AG20443 (cell line): Measurements from ENCODE around the gene OTOR.

Source experiments
- DNase-seq: peaks from one replicate; pipeline ENCODE4 v3.0.0; 2012; ENCODE audit warnings: low spot score, mixed read lengths

Gene OTOR

GRCh38 chr20:16748308-16748900 is at the start of gene OTOR:
Gene OTOR (plus strand): TSS chr20:16748358. CDS start chr20:16748402, 44 bp downstream.
- DNase-seq: no peak

- no peak for DNase-seq
Measured at GRCh38 chr20:16699293-16699692, 48.9 kb upstream of the OTOR start.

GRCh38 chr20:16701296-16701695 is 46.9 kb upstream of the OTOR start:
- peak; percentile 11 for DNase-seq

- DNase-seq: no peak
Measured at GRCh38 chr20:16703570-16703969, 44.6 kb upstream of the OTOR start.

- no peak for DNase-seq
Measured at GRCh38 chr20:16707674-16708073, 40.5 kb upstream of the OTOR start.

GRCh38 chr20:16708602-16709001 is 39.6 kb upstream of the OTOR start:
- no peak for DNase-seq

GRCh38 chr20:16709017-16709416 is 39.1 kb upstream of the OTOR start:
- DNase-seq: no peak

- no peak for DNase-seq
Measured at GRCh38 chr20:16710781-16711180, 37.4 kb upstream of the OTOR start.

GRCh38 chr20:16711661-16712258 is 36.4 kb upstream of the OTOR start:
- DNase-seq: no peak

- no peak for DNase-seq
Measured at GRCh38 chr20:16712511-16712947, 35.6 kb upstream of the OTOR start.

GRCh38 chr20:16713066-16713465 is 35.1 kb upstream of the OTOR start:
- DNase-seq: no peak

- no peak for DNase-seq
Measured at GRCh38 chr20:16714242-16714641, 33.9 kb upstream of the OTOR start.

- no peak for DNase-seq
Measured at GRCh38 chr20:16714751-16715150, 33.4 kb upstream of the OTOR start.

- DNase-seq: no peak
Measured at GRCh38 chr20:16719421-16719820, 28.7 kb upstream of the OTOR start.

GRCh38 chr20:16729080-16729479 is 19.1 kb upstream of the OTOR start:
- no peak for DNase-seq

GRCh38 chr20:16729565-16730460 is 18.3 kb upstream of the OTOR start, which contains the start of gene SNRPB2:
Gene SNRPB2 (plus strand): TSS chr20:16730026. CDS start chr20:16731703, 1,677 bp downstream.
- peak; percentile 99 for DNase-seq

GRCh38 chr20:16732506-16733152 is 15.5 kb upstream of the OTOR start:
- no peak for DNase-seq

- DNase-seq: no peak
Measured at GRCh38 chr20:16740365-16741072, 7.6 kb upstream of the OTOR start.

- no peak for DNase-seq
Measured at GRCh38 chr20:16744178-16744807, 3.9 kb upstream of the OTOR start.

GRCh38 chr20:16745204-16745603 is 3.0 kb upstream of the OTOR start:
- DNase-seq: no peak

- no peak for DNase-seq
Measured at GRCh38 chr20:16747291-16747811, 807 bp upstream of the OTOR start.
